Measurements from ENCODE around the gene LAMP1.

- TF ChIP-seq, protein P1, sequence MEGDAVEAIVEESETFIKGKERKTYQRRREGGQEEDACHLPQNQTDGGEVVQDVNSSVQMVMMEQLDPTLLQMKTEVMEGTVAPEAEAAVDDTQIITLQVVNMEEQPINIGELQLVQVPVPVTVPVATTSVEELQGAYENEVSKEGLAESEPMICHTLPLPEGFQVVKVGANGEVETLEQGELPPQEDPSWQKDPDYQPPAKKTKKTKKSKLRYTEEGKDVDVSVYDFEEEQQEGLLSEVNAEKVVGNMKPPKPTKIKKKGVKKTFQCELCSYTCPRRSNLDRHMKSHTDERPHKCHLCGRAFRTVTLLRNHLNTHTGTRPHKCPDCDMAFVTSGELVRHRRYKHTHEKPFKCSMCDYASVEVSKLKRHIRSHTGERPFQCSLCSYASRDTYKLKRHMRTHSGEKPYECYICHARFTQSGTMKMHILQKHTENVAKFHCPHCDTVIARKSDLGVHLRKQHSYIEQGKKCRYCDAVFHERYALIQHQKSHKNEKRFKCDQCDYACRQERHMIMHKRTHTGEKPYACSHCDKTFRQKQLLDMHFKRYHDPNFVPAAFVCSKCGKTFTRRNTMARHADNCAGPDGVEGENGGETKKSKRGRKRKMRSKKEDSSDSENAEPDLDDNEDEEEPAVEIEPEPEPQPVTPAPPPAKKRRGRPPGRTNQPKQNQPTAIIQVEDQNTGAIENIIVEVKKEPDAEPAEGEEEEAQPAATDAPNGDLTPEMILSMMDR (IDR thresholded peaks at IDR 0.05): no peak
- TF ChIP-seq POLR2A (IDR thresholded peaks at IDR 0.05): no peak
Measured at GRCh38 chr13:113338451-113338850, 41.4 kb downstream of the LAMP1 start.

All from Peyer's patch (tissue), 4 donors.